GM19238 (cell line): Measurements from ENCODE around the gene WARS2.
"Not testable (repeated sequence)": the region's sequence is repeated elsewhere in the genome, so short reads cannot be mapped to it uniquely, and the experiment has no call there.

Experiments used
- DNase-seq: peaks from one replicate; pipeline ENCODE4 v3.0.0; 2011; ENCODE audit warnings: low spot score; ENCODE audit not compliant: insufficient read length

The WARS2 gene

GRCh38 chr1:119139857-119140176, 636 bp downstream of the WARS2 start:
- DNase-seq: no peak

GRCh38 chr1:119139403-119139802, 1.1 kb downstream of the WARS2 start:
- DNase-seq: no peak

- DNase-seq: no peak
These were observed 4.1 kb downstream of the WARS2 start for GRCh38 chr1:119136401-119136800.

- DNase-seq: no peak
These were observed 6.5 kb downstream of the WARS2 start for GRCh38 chr1:119133987-119134386.

GRCh38 chr1:119132179-119132578, 8.3 kb downstream of the WARS2 start:
- DNase-seq: no peak

GRCh38 chr1:119125874-119126273, 14.6 kb downstream of the WARS2 start:
- DNase-seq: no peak

- DNase-seq: no peak
These were observed 15.7 kb downstream of the WARS2 start for GRCh38 chr1:119124764-119125163.

GRCh38 chr1:119121872-119122271, 18.6 kb downstream of the WARS2 start:
- DNase-seq: not testable (repeated sequence)

- DNase-seq: no peak
These were observed 23.7 kb downstream of the WARS2 start for GRCh38 chr1:119116725-119117124.

GRCh38 chr1:119115736-119116135, 24.7 kb downstream of the WARS2 start:
- DNase-seq: no peak

- DNase-seq: no peak
These were observed 25.1 kb downstream of the WARS2 start for GRCh38 chr1:119115311-119115710.

GRCh38 chr1:119114786-119115185, 25.7 kb downstream of the WARS2 start:
- DNase-seq: no peak

GRCh38 chr1:119112791-119113190, 27.7 kb downstream of the WARS2 start:
- DNase-seq: no peak

- no peak for DNase-seq
These were observed 28.2 kb downstream of the WARS2 start for GRCh38 chr1:119112244-119112643.

GRCh38 chr1:119108988-119109387, 31.5 kb downstream of the WARS2 start:
- no peak for DNase-seq

- no peak for DNase-seq
These were observed 36.7 kb downstream of the WARS2 start for GRCh38 chr1:119103764-119104163.

GRCh38 chr1:119102051-119102450, 38.4 kb downstream of the WARS2 start:
- DNase-seq: no peak

GRCh38 chr1:119101563-119101962, 38.9 kb downstream of the WARS2 start:
- DNase-seq: no peak

GRCh38 chr1:119099775-119100174, 40.7 kb downstream of the WARS2 start:
- DNase-seq: no peak

GRCh38 chr1:119097380-119097779, 43.1 kb downstream of the WARS2 start:
- DNase-seq: no peak

GRCh38 chr1:119093721-119094120, 46.7 kb downstream of the WARS2 start:
- DNase-seq: no peak

- no peak for DNase-seq
These were observed 48.8 kb downstream of the WARS2 start for GRCh38 chr1:119091618-119092017.

GRCh38 chr1:119090250-119090649, 50.2 kb downstream of the WARS2 start:
- no peak for DNase-seq

- DNase-seq: no peak
These were observed 53.6 kb downstream of the WARS2 start for GRCh38 chr1:119086830-119087229.
